ENCODE data around the gene SAMD4A. TPM values are rescaled to one million over a fixed set of nuclear protein-coding genes. Genes with fewer than 3 reads are reported as not detected.

The SAMD4A gene
- total and polyA plus RNA-seq, 11 donors, result 45.0 to 247 (median 138) TPM

DNA sequence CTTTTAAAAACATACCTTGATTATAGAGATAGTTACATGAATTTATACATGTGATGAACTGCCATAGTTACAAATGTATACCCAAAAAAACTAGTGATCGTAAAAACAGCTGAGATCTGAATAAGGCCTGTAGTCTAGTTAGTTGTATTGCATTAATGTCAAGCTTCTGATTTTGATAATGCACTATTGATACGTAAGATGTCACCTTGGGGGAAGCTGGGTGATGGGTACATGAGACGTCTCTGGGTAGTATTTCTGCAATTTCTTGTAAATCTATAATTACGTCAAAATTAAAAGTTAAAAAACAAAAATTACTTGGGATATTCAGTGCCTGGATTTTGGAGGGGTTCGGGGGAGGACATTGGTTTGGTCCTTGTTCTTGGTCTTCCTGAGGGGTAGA, 144.4 kb downstream of the SAMD4A start:
- Histone ChIP-seq H3K36me3 (no peaks in the 10 kb centered on the region), H3K27ac (peak overlapping the region in 11 of 12 donors; percentile 66 to 87 (median 79)), H3K4me1 (peaks cover 8 to 91% (median 65%) of the 10 kb centered on the region in 12 donors), H3K27me3 (no peaks in the 10 kb centered on the region), H3K9me3 (no peaks in the 10 kb centered on the region), H3K4me3 (no peak overlapping the region)
- ATAC-seq (no peak), DNase-seq (no peak)
- no peak for TF ChIP-seq POLR2A (IDR thresholded peaks at IDR 0.05)
- TF ChIP-seq, protein P1, sequence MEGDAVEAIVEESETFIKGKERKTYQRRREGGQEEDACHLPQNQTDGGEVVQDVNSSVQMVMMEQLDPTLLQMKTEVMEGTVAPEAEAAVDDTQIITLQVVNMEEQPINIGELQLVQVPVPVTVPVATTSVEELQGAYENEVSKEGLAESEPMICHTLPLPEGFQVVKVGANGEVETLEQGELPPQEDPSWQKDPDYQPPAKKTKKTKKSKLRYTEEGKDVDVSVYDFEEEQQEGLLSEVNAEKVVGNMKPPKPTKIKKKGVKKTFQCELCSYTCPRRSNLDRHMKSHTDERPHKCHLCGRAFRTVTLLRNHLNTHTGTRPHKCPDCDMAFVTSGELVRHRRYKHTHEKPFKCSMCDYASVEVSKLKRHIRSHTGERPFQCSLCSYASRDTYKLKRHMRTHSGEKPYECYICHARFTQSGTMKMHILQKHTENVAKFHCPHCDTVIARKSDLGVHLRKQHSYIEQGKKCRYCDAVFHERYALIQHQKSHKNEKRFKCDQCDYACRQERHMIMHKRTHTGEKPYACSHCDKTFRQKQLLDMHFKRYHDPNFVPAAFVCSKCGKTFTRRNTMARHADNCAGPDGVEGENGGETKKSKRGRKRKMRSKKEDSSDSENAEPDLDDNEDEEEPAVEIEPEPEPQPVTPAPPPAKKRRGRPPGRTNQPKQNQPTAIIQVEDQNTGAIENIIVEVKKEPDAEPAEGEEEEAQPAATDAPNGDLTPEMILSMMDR (IDR thresholded peaks at IDR 0.05), result no peak
- intact Hi-C loops (cut with DNase I), result no loop called here
- WGBS, 4 donors, result 97 to 98% (median 97%) methylated on average over 5 of the region's 5 CpGs

DNA sequence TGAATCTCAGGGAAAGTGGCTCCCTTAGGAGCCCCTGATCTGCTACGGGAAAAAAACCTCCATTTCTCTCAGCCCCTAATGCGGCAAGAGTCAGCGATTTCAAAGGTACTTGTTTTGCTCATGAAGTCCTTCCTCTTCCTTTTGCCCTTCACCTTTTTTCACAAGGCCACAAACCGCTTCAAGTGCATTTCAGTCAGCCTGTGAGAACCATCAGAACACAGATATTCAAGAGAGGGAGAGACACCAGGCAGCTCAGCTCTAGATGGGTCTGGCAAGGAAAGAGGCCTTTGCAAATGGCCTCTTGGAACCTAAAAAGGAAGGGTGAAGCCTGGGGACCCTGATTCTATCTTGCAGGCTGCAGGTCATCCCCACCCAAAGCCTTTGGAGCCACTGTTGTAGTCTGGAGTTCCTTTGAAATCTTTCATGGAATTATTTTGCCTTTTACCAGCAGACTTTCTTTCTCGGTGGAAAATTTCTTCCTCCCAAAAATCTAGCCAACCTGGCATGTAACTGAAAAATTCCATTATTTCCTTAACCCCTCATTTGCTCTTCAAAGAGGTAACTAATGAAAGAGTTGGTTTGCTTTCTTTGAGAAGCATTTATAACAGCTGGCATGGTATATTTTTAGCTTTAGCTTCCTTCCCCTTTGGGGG, 145.0 kb downstream of the SAMD4A start:
- WGBS, 4 donors, result 41 to 47% (median 43%) methylated on average over 5 of the region's 5 CpGs
- intact Hi-C loops (cut with DNase I), result no loop called here
- Histone ChIP-seq H3K4me3 (peak overlapping the region in 1 of 12 donors; percentile 0), H3K27ac (peak overlapping the region; percentile 66 to 87 (median 78)), H3K36me3 (no peaks in the 10 kb centered on the region), H3K4me1 (peaks cover 8 to 92% (median 65%) of the 10 kb centered on the region in 12 donors), H3K27me3 (no peaks in the 10 kb centered on the region), H3K9me3 (no peaks in the 10 kb centered on the region)
- TF ChIP-seq POLR2A (IDR thresholded peaks at IDR 0.05), result no peak
- TF ChIP-seq, protein P1 (IDR thresholded peaks at IDR 0.05), result no peak
- peak; percentile 14 to 41 (median 29) for ATAC-seq
- peak in 1 of 5 donors; percentile 20 for DNase-seq

DNA sequence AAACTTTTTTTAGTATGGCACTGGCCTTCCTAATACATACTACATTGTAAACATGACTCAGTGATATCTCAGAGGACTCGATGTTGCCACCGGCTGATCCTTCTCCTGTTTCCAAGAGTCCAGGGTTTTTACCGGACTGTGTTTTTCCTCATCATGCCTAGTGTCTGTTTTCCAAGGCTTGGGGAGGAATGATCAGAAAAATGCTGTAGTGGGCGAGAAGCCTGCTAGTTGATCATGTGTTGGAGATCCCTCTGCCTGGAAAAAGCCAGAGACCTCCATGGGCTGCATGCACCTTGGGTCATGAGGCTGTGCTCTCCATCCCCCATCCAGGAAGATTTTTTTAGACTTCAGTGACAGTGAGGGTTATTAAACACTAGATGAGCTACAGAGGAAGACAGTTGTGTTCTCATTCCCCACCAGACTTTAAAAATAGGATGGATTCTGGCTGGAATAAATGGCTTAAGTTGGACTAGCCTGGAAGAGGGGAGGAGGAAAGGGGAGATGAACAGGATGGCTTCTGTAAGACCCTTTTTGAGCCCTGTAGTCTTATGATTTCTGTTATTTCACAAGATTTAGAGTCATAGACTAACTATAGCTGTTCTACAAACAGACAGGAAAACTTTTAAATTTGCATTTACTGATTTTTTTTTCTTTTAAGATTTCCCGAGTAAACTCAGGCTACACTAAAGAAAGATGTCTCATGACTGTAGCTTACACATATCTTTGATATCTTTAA, 145.7 kb downstream of the SAMD4A start:
- peak in 1 of 5 donors; percentile 32 for DNase-seq
- intact Hi-C loops (cut with DNase I), result no loop called here
- WGBS, 4 donors, result 23 to 35% (median 28%) methylated on average over 5 of the region's 5 CpGs
- H3K9me3 ChIP-seq, result no peaks in the 10 kb centered on the region
- H3K27me3 ChIP-seq, result no peaks in the 10 kb centered on the region
- no peaks in the 10 kb centered on the region for H3K36me3 ChIP-seq
- ATAC-seq, result peak; percentile 59 to 78 (median 68)
- peak overlapping the region in 1 of 12 donors; percentile 0 for H3K4me3 ChIP-seq
- TF ChIP-seq POLR2A (IDR thresholded peaks at IDR 0.05), result no peak
- TF ChIP-seq, protein P1 (IDR thresholded peaks at IDR 0.05), result no peak
- H3K4me1 ChIP-seq, result peaks cover 8 to 89% (median 63%) of the 10 kb centered on the region in 12 donors
- H3K27ac ChIP-seq, result peak overlapping the region; percentile 66 to 87 (median 78)

DNA sequence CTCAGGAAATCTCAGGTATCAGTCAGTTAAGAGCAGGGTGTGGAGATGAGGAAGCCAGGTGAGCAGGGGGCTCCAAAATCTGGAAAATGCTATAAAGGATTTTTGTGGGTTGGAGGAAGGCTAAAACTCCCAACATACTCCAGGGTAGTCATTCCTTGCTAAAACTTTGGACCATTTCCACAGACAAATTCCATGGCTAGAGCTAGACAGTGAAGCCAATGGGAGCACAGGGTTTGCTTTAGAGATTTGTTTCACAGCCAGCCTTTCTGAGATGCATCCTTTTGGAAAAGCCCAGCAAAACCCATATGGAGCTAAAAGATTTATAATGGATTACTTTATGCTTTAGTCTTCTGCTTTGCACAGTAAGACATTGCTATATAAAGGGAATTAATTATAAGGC, 146.5 kb downstream of the SAMD4A start:
- TF ChIP-seq, protein P1 (IDR thresholded peaks at IDR 0.05), result no peak
- no peak for TF ChIP-seq POLR2A (IDR thresholded peaks at IDR 0.05)
- intact Hi-C loops (cut with DNase I), result no loop called here
- no peak overlapping the region for H3K4me3 ChIP-seq
- ATAC-seq, result peak in 3 of 4 donors; percentile 42 to 59 (median 49)
- H3K4me1 ChIP-seq, result peaks cover 8 to 90% (median 56%) of the 10 kb centered on the region in 12 donors
- no peaks in the 10 kb centered on the region for H3K36me3 ChIP-seq
- DNase-seq, result no peak
- no peaks in the 10 kb centered on the region for H3K9me3 ChIP-seq
- H3K27ac ChIP-seq, result peak overlapping the region in 11 of 12 donors; percentile 66 to 87 (median 77)
- H3K27me3 ChIP-seq, result no peaks in the 10 kb centered on the region
